Tibial nerve (tissue), 3 donors: ENCODE results near the gene SKIC3.

ENCODE experiments used
- POLR2A ChIP-seq, 2 donors: fragments of 450-650 bp; IDR thresholded peaks; one replicate each; pipeline ENCODE4 v1.6.1; 2017; ENCODE audit warnings: antibody characterized with exemption in 2 of 2, mild to moderate bottlenecking in 2 of 2, moderate library complexity in 2 of 2
- TF ChIP-seq, protein P1 (sequence below), 5 experiments: fragments of 200-600 bp in 3 of 5; fragments of 450-650 bp in 2 of 5; sonication (generic) in 3 of 5; IDR thresholded peaks; one replicate each; pipeline ENCODE4 v1.5.1; 2016 to 2019; ENCODE audit warnings: antibody characterized with exemption in 5 of 5, mild to moderate bottlenecking in 3 of 5, moderate library complexity in 2 of 5

DNA sequence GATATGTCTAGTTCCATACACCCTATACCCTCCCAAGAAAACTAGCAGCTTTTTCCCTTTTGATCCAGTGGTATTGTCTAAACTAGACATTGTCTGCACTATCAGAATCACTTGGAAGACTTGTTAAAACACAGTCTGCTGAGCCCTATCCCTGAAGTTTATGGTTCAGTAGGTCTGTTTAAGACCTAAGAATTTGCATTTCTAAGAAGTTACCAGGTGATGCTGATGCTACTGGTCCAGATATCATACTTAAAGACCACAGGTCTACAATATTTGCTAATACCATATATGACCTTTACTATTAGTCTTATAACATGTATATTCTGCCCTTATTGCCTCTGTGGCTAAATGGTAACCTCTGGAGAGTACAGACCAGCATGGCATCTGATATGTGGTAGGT lies 23.3 kb downstream of the SKIC3 start:
- TF ChIP-seq POLR2A (IDR thresholded peaks at IDR 0.05): no peak
- TF ChIP-seq, protein P1, sequence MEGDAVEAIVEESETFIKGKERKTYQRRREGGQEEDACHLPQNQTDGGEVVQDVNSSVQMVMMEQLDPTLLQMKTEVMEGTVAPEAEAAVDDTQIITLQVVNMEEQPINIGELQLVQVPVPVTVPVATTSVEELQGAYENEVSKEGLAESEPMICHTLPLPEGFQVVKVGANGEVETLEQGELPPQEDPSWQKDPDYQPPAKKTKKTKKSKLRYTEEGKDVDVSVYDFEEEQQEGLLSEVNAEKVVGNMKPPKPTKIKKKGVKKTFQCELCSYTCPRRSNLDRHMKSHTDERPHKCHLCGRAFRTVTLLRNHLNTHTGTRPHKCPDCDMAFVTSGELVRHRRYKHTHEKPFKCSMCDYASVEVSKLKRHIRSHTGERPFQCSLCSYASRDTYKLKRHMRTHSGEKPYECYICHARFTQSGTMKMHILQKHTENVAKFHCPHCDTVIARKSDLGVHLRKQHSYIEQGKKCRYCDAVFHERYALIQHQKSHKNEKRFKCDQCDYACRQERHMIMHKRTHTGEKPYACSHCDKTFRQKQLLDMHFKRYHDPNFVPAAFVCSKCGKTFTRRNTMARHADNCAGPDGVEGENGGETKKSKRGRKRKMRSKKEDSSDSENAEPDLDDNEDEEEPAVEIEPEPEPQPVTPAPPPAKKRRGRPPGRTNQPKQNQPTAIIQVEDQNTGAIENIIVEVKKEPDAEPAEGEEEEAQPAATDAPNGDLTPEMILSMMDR (IDR thresholded peaks at IDR 0.05): no peak
